NCI-H1930 (cell line): Measurements from ENCODE around the gene KCP.

Source experiments
- DNase-seq, 2 experiments: peaks; one replicate each; lab custom pipeline; 2025; lab: John Stamatoyannopoulos, UW

Gene KCP

DNA sequence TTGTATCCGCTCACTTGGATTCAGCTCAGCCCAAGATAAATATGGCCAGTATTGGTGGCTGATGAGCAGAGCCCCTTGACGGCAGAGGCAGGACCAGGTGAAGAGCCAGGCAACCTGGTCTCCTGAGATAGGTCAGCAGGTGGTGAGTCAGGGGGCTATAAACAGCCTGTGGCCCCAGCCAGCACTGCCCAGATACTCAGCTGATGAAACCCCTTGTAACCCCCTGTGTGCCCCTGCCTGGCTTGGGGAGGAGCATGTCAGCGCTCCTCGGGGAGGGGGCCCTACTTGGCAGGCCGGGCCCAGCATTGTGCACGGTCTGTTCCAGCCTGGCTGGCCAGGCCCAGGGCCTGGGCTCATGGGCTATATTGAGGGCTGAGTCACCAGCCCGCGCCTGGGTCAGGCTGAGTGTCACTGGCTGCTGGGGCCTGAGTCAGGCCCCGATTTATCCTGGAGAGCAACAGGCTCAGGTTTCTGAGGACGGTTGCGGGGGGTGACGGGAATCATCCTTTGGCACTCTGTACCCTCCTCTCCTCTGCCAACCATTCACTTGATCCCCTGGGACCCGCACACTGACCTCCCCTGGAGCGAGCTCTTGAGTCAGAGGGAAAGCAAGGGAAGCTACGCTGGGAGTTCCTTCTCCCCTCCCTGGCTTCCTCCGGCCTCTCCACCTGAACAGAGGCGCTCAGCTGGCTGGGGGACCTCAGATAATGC lies 83.1 kb downstream of the KCP start:
- peak in 1 of 2 experiments; percentile 57 for DNase-seq

GRCh38 chr7:128826916-128827247 lies 83.6 kb downstream of the KCP start:
- no peak for DNase-seq
